Astrocyte of the spinal cord (primary cell): ENCODE results near the gene ADD2.

Experiments
- DNase-seq: peaks from one replicate; pipeline ENCODE4 v3.0.0; 2011; ENCODE audit warnings: low read depth, low spot score
- H3K4me3 ChIP-seq: 2 replicates; pipeline ENCODE4 v1.5.1; 2011; ENCODE audit warnings: low read depth, mild to moderate bottlenecking, low read length, moderate library complexity
- in situ Hi-C: cut with HindIII; loops from 2 replicates; pipeline ENCODE4 v1.10.0; 2017; ENCODE audit warnings: low sequenced_read_pairs
- TF ChIP-seq, protein P1 (sequence below): IDR thresholded peaks from 2 replicates; pipeline ENCODE4 v1.5.1; 2012; ENCODE audit warnings: low read depth, mild to moderate bottlenecking, low read length, inconsistent platforms

The ADD2 gene

DNA sequence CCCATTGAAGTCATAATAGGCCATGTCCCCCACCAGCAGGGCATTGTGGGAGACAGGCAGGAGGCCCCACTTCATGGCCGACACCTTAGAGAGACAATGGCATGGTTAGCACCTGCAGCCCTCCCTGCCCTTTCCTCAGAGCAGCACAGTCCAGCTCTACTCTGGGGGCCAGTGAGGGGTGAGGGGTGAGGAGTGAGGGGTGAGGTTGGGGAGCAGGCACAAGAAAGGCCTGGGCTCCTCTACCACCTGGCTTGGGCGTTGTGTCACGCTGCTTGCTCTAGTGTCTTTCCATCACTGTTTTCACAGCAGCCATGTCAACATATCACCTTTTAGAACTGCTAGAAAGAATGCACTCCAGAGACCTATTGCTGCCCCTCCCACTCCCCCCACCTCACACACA lies 77.2 kb downstream of the ADD2 start:
- no peak overlapping the region for H3K4me3 ChIP-seq
- TF ChIP-seq, protein P1, sequence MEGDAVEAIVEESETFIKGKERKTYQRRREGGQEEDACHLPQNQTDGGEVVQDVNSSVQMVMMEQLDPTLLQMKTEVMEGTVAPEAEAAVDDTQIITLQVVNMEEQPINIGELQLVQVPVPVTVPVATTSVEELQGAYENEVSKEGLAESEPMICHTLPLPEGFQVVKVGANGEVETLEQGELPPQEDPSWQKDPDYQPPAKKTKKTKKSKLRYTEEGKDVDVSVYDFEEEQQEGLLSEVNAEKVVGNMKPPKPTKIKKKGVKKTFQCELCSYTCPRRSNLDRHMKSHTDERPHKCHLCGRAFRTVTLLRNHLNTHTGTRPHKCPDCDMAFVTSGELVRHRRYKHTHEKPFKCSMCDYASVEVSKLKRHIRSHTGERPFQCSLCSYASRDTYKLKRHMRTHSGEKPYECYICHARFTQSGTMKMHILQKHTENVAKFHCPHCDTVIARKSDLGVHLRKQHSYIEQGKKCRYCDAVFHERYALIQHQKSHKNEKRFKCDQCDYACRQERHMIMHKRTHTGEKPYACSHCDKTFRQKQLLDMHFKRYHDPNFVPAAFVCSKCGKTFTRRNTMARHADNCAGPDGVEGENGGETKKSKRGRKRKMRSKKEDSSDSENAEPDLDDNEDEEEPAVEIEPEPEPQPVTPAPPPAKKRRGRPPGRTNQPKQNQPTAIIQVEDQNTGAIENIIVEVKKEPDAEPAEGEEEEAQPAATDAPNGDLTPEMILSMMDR: no peak
- in situ Hi-C loops: no loop called here
- DNase-seq: no peak

DNA sequence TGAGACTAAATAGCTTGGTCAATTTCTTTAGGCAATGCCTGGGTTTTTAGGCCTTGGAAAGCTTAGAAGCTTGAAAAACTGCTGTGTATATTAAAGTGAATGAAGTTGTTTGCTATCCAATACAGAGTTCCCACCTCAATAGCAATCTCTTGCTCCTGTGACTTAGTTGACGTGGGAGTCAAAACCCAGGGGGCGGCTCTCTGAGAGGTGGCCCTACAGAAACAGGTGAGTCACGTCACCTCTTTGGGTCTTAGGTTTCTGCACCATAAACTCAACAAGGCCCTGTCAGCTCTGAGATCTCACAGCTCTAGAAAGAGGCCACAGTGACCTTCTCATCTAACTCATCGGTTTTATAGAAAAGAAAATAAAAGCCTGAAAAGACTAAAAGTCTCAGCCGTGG lies 79.6 kb downstream of the ADD2 start:
- DNase-seq: no peak

DNA sequence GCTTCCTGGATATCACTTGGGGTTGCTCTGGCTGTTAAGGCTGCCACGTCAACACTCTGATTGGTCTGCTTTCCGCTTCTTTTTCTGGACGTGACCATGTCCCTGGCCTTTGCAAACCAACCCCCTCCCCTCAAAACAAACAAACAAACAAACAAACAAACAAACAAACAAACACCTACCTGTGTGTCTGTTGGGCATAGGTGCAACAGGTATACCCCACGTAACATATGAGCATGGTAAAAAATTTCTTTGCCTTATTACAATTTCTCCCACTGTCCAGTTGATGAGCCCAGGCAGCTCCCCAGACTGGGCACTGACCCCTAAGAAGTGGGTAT lies 80.6 kb downstream of the ADD2 start:
- in situ Hi-C loops: no loop called here
- H3K4me3 ChIP-seq: no peak overlapping the region
- DNase-seq: no peak
- TF ChIP-seq, protein P1: no peak

More for the DNA sequence above, 79.6 kb downstream of the ADD2 start:
- H3K4me3 ChIP-seq: no peak overlapping the region
- in situ Hi-C loops: no loop called here
- TF ChIP-seq, protein P1: no peak

DNA sequence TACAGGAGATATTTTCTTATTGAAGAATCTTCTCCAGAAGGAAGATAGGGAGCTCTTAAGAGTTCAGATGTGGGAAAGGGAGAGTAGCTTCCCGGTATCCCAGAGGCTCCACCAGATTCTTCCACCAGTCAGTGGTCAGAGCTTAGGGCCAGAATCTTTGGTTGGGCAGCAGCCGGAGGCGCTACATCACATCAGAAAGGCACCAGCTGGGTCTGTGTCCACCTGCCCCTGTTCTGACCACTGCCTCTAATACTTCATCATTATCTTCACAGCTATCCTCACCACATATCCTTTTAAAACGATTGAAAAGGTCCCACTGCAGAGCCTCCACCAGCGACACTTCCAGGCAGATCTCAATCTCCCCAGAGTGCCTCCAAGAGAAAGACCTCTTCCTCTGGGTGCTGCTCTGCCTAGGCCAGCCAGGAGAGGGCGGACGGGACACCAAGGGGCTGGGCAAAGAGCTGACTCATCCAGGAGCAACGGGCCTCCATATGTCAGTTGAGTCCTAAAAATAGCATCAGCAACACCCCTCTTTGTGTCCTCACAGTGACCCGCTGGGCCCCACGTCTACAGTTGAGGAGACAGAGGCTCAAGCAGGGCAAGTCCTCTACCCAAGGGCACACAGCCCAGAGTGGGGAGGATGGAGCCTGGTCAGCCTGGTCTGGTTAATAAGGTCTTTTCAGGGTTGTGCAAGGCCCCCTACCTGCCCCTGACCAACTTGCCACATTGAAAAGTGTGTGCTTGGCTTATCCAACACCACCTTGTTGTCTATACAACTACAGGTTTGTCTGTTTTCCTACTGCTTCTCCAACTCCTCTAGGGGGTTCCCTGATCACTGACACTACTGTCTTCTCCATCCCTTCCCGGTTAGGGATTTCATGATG lies 81.2 kb downstream of the ADD2 start:
- TF ChIP-seq, protein P1: peak; percentile 57
- in situ Hi-C loops: no loop called here
- no peak overlapping the region for H3K4me3 ChIP-seq
- peak; percentile 33 for DNase-seq

DNA sequence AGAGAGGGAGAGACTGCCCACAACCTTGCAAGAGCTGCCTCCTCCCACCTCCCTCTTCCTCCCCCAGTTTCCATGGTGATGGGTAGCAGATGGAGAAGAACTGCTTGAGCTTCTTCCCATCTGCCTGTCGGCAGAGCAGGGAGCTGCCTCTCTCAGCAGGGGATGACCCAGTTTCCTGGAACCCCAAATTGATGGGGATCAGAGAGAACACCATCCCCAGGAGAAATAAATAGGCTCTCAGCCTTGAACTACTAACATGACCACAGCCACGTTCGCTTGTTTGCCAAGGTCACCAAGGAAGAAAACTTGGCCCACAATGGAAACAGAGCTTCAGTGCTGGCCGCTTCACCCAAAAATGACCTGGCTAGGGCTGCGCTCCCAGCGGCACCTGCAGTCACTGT lies 82.2 kb downstream of the ADD2 start:
- H3K4me3 ChIP-seq: no peak overlapping the region
- TF ChIP-seq, protein P1: no peak
- DNase-seq: no peak
- in situ Hi-C loops: no loop called here

DNA sequence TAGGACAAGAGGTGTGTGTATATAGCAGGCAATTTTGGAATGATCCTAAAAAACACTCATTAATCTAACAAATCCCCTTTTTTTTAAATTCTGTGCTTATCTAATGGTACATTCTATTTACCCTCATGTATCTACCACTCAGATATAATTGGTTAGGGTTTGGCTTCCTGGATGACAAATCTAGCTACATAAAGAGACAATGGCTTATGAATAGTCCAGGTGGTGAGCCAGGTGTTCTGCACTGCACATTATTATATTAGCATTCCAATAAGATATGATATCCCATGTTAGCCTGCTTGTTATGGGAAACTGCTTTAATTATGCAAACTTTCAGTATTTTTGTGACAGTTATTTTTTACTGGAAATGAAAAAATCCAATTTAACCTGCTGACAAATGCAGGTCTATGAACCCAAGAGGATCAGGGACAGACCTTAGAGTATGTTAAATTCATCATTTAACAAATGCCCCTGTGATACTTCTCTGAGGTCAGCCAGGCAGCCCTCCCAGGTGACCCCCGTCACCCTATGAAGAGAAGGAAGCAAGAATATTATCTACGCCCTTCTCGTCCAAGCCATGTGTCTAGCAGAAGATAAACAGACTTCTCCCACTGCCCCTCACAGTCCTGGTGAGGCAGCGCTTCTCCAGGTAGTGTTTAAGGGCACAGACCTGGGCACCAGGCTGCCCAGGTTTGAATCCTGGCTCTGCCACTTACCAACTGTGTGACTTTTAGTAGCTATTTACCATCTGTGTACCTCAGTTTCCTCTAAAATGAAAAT lies 83.0 kb downstream of the ADD2 start:
- no peak for DNase-seq
- no peak overlapping the region for H3K4me3 ChIP-seq
- TF ChIP-seq, protein P1: no peak
- in situ Hi-C loops: no loop called here
